22Rv1 (cell line): Measurements from ENCODE around the gene FRRS1.

Experiments used
- H3K27ac ChIP-seq: fragments of 450-650 bp; 2 replicates; pipeline ENCODE4 v1.5.1; 2017
- ZFX ChIP-seq: fragments of 450-650 bp; IDR thresholded peaks from 2 replicates; pipeline ENCODE4 v1.6.1; 2017; ENCODE audit warnings: antibody characterized with exemption, borderline replicate concordance
- TF ChIP-seq, protein P1 (sequence below): fragments of 450-650 bp; IDR thresholded peaks from 2 replicates; pipeline ENCODE4 v1.5.1; 2017; ENCODE audit warnings: mild to moderate bottlenecking

The FRRS1 gene

GRCh38 chr1:99748419-99748818 lies 18.0 kb downstream of the FRRS1 start:
- TF ChIP-seq ZFX = no peak
- TF ChIP-seq, protein P1, sequence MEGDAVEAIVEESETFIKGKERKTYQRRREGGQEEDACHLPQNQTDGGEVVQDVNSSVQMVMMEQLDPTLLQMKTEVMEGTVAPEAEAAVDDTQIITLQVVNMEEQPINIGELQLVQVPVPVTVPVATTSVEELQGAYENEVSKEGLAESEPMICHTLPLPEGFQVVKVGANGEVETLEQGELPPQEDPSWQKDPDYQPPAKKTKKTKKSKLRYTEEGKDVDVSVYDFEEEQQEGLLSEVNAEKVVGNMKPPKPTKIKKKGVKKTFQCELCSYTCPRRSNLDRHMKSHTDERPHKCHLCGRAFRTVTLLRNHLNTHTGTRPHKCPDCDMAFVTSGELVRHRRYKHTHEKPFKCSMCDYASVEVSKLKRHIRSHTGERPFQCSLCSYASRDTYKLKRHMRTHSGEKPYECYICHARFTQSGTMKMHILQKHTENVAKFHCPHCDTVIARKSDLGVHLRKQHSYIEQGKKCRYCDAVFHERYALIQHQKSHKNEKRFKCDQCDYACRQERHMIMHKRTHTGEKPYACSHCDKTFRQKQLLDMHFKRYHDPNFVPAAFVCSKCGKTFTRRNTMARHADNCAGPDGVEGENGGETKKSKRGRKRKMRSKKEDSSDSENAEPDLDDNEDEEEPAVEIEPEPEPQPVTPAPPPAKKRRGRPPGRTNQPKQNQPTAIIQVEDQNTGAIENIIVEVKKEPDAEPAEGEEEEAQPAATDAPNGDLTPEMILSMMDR = no peak
- no peak overlapping the region for H3K27ac ChIP-seq

GRCh38 chr1:99745684-99746083 lies 20.8 kb downstream of the FRRS1 start:
- TF ChIP-seq, protein P1 = no peak
- no peak for TF ChIP-seq ZFX
- no peak overlapping the region for H3K27ac ChIP-seq

DNA sequence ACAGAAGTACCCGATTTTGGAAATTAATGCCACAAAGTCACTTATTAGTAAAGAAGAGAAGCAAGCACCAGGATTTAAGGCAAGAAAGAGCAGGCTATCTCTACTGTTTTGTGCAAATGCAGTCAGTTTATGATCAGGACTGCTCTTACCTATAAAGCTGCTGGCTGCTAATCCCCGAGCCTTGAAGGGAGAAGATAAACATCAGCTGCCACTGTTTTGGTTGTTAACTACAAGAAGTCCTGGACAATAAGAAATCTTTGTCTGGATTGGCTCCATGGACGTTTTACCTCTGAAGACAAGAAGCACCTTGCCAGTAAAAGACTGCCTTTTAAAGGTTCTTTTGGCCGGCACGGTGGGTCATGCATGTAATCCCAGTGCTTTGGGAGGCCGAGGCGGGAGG lies 21.4 kb downstream of the FRRS1 start:
- H3K27ac ChIP-seq = no peak overlapping the region
- no peak for TF ChIP-seq ZFX
- TF ChIP-seq, protein P1 = no peak

DNA sequence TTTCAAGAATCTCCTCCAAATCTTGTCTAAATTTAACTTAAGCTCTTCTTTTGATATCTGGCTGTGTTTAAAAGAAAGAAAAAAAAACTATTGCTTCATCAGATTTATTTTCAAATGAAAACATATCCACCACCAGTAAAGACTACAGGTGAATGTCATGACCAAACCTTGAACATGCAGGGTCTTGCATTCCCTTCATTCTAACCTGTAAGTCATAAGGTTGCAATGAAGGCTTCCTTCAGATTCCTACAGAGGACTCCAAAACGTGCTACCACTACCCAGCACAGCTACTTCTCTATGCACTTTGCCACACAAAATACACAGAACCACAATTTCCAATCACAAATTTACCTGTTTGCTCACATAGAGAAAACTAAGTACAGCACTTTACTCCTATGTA lies 26.3 kb downstream of the FRRS1 start:
- no peak overlapping the region for H3K27ac ChIP-seq
- TF ChIP-seq, protein P1 = no peak
- TF ChIP-seq ZFX = no peak

- TF ChIP-seq, protein P1 = no peak
- no peak overlapping the region for H3K27ac ChIP-seq
Measured at GRCh38 chr1:99738858-99739465, 27.5 kb downstream of the FRRS1 start.

DNA sequence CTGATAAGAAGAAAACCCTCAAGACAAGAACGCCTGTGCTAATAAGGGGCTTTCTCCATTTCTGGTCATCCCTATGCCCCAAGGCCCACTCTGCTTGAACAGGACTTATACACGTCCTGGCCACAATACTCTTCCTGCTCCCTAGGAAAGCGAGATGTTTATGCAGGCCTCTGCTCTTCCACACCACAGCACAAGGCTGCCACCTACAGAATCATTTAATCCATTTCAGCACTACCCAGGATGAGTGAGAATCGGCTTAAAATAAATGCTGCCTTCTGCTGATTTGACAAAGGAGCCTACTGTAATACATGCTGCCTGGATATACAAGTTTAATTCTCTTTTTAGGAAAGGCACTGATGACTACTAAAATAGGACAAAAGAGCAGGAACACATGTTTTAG lies 29.4 kb downstream of the FRRS1 start:
- no peak overlapping the region for H3K27ac ChIP-seq
- TF ChIP-seq, protein P1 = peak; percentile 27
- TF ChIP-seq ZFX = no peak

GRCh38 chr1:99735852-99736251 lies 30.6 kb downstream of the FRRS1 start:
- no peak overlapping the region for H3K27ac ChIP-seq
- TF ChIP-seq, protein P1 = no peak
- no peak for TF ChIP-seq ZFX
